HG03457 (cell line): ENCODE measurements around the gene FRMD4A.
"Not testable (repeated sequence)": the region's sequence is repeated elsewhere in the genome, so short reads cannot be mapped to it uniquely, and the experiment has no call there.

Experiments used
- ATAC-seq: cut with Tn5 transposase; IDR thresholded peaks from one replicate; pipeline ENCODE4 v1.9.1; 2021; ENCODE audit warnings: moderate number of reproducible peaks; ENCODE audit not compliant: unreplicated experiment

Gene FRMD4A

GRCh38 chr10:13715596-13715995 is 615.1 kb downstream of the FRMD4A start:
- ATAC-seq: not testable (repeated sequence)

- no peak for ATAC-seq
Observed at GRCh38 chr10:13715100-13715499, 615.6 kb downstream of the FRMD4A start.

DNA sequence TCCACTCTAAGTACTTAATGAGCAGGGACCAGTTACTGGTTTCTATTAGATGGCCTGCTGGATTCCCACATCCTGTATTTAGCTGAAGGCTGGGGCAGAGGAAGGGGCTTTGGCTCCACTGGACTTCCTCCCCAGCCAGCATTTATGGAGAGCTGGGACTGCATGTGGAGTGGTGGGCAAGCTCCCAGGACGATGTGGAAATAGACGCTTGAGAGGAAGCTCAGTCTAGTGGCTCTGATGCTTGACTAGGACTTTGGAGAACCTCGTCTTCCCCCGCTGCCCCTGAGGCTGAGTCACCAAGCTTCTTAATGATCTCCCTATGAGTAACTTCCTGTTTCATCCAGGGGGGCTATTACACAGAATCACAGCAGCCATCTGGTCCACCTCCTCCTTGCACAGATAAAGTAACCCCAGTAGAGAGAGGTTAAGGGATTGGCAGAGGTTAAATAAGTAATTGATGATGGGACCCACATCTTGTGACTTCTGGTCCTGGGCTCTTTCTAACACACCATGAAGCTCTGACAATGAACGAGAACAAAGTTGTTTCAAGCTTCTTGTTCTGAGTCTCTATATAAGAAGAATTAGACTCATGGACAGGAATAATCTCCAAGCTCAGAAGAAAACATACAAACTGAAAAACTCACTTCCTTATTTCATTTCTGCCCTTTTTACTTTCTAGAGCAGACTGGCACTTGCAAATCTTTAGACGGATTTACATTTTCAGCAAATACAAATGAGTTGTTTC is 617.7 kb downstream of the FRMD4A start:
- peak; percentile 60 for ATAC-seq

DNA sequence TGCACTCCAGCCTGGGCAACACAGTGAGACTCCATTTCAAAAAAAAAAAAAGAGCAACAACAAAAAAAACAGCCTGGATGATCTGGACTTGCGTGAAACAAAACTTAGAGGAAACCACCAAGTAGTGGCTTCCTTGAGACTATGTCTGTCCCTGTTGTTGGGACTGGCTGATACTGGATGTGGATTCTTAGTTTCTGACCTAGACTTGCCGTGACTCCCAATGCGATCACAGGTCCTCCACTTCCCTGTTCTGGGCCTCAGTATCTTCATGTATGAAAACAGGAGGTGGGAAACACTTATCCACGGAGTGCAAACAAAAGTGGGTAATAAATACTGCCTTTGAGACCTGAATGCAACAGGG is 618.3 kb downstream of the FRMD4A start:
- no peak for ATAC-seq

DNA sequence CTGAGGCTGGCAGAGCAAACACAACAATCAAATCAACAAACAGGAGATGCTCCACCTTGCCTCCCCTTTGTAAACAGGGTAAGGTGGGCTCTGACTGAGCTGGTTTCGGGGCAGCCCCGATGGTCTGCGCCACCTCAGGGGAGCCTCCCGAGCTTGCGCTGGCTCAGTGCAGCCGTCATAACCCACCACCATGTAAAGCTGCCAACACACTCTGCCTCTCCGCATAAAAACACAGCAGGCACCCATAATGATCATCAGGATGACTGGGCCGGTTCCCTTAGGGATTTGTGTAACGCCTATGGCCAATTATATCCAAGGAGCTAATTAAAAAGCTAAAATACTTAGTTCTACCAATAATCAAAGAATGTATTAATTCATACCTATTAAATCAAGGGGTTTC is 619.4 kb downstream of the FRMD4A start:
- ATAC-seq: no peak

DNA sequence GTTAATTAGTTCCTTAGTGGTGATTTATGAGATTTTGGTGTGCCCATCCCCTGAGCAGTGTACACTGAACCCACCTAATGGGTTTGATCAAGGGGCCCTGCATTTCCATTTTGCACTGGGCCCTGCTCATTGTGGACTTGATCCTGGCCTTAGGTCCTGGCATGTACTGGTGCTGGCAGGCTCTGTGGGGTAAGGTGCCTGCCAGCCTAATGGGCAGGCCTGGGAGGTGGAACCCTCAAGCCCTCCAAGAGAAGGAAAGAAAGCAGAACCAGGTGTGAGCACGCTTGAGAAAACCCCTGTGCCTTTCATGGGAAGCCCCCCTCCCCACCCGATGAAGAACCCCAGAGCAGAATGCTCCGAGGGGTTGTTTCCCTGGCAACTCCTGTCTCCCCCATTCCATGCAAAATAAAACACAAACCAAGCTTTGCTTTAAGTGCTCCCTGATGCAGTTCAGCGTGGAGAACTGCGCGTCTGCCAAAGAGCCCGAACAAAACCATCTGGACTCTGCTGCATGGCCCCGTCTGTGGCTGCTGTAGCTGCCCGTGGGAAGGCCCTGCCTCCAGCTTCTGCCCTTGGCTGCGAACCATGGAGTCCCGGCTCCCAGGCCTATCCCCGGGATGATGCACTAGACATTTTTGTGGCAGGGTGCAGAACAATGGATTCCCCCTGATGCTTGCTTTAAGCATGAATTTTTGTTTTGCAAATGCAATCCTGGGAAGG is 620.6 kb downstream of the FRMD4A start:
- no peak for ATAC-seq

GRCh38 chr10:13708256-13708990 is 622.3 kb downstream of the FRMD4A start:
- ATAC-seq: no peak

DNA sequence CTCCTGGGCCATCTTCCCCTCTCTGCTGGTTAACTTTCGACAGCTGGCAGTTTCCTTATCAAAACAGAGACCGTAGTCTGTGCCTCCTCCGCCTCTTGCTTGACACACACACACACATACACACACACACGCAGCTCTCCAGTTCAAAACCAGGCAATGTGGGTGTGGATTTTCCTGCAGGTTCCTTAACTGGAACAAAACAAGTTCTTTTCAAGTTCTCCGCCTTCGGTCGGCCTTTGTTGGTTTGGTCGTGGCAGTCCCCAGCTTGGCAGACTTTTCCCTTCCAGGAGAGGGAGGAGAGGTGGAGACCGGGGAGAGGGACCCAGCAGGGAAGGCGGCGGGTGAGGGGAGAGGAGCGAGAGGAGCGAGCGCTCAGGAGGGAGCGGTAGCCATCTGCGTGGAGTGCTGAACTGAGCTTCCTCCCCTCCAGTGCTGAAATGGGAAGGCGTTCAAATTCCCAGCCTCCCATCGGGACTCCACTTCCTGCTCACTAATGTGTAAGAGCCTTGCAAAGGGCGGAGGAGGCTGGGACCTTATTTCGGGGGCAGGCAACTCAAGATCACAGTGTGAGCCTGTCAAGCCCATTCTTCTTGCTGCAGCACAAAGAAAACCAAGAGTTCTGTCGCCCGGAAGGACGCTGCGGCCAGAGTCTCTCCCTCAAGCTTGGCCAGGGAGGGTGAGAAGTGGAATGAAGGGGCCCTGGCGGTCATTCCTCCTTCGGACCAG is 623.4 kb downstream of the FRMD4A start:
- no peak for ATAC-seq

DNA sequence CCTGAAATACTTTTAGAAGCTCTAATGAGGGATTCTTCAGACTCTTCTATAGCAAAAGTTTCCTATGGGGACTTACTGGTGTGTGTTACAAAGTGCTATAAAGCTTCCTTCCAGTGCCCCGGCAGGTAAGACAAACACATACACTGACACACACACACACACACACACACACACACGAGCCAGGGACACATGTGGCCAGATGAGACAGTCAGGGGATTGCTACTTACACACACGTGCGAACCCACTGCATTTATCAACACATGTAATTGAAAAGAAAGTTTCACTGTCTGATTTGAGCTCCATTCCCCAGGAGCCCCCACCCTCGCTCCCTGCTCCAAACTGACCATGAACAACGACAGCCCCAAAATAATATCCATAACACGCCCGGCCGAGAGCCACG is 624.1 kb downstream of the FRMD4A start:
- ATAC-seq: no peak

- ATAC-seq: no peak
Observed at GRCh38 chr10:13706175-13706574, 624.5 kb downstream of the FRMD4A start.

DNA sequence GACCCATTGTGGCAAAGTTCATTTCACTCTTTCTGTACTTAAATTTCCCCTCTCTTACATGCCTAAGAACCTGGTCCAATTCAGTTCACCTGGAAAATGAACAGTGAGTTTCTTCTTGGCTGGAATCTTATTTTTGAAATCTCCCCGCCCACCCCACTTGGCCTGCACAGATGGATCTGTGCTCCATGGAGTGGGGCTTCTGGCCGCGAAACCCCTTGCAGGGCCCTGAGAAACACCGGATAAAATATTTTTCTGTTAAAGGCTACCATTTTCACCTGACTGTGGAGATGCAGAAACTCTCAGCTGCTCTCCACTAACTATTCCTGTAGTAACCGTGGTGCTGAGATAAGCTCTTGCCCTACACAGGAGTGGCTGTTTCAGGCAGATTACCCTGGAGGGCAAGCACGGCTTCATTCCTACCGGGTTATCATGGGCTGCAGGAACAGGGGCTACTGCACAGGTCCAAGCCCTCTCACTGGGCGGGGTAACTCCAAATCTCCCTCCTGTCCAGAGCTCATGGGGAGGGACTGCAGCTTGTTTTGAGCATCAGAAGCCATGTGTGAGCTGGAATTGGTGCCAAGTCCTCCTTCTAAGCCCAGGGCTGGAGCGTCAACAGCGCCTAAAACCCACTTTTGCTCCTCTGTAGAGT is 625.1 kb downstream of the FRMD4A start:
- no peak for ATAC-seq

DNA sequence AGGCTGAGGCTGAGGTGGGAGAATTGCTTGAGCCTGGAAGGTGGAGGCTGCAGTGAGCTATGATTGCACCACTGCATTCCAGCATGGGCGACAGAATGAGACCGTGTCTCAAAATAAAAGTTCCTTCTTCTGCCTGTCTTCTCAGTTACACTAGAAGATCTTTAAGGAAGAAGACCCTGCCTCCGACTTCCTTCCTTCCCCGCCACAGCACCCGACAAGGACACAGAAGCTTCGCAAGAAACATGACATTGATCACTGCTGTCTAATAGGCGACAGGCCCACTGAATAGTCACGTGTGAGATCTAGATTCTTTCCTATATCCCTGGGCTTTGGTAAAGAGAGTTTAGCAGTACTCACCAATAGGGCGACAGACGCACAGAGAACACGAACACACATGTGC is 625.8 kb downstream of the FRMD4A start:
- no peak for ATAC-seq

DNA sequence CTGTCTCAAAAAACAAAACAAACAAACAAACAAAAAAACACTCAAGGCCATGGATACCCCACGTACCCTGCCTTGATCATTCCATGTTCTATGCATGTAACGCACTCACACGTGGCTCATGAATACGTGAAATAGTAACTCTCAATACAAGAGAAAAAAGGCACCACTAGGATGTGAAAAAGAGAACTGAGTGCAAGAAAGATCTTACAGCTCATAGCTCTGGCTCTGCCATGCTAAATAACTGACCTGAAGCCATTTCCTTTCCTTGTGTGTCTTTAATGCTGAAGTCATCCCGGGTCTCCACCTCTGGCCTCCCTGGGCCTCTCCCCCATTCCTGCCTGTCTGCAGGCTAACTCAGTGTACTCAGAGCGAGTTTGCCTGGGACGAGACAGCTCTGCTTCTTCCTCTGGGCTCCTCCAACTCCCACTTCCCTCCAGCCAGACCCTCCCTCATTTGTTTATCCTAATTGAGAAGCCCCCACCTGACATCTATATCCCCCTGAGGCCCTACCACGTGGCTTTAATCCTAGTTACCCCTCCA is 626.7 kb downstream of the FRMD4A start:
- no peak for ATAC-seq

DNA sequence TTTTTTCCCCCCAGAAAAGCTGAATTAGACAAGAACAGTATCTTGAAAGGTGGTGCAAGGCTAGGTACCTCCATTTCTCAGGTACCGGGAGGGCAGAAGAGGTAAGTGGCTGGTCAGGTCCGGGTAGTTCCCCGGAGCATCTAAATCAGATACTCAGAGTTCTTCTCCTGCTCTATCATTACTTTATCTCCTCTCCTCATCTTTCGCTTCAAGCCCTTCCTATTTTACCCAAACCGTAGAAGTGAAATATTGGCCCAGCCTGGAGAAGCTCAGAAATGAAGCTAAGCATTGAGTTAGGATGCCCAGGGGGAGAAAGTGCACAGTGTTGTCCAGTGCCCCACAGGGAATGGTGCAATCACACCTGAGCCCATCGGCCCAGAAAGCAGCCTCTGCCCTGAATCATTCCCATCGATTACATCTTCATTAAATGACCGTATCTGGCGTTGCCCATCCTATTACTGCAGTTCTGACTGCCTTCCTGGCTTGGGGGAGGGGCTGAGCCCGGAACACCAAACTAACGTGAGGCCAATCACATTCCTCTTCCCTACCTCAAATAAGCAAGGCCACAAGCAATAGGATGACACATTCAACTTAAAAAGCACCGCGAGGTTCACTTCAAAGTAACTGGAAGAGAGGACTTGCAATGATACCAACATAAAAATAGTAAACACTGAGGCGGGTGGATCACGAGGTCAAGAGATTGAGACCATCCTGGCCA is 627.5 kb downstream of the FRMD4A start:
- ATAC-seq: no peak

DNA sequence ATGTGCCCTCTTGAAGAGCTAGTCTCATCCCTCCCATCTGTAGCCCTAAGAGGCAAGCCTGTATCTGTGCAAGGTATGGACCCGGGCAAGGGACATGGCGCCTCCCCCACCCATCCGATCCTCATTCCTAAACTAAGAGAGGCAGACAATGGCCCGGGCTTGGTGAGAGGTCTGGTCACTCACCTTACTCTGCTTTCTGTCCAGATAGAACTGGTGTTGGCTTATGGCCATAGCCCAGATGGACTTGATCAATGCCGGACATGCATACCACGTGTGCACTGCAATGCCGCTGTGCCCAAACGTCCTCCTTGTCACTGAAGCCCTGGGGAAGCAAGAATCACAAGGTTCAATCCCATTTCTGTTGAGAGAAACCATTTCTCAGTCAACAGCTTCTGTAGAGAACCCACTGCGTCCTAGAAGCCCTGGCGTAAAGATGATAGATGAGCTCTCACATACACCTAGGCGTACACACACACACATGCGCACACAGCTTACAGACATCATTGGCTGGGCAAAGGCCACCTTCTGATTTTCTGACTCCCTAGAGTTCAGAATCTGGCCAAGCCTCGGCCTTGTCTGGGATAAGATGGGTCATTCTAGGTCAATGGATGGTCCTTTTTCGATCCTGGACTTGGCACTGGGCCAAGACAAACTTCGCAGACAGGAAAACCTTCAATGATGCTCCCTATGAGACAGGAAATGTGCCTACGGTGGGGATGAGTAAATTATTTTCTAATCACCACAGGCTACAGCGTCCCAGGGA is 629.4 kb downstream of the FRMD4A start:
- no peak for ATAC-seq

GRCh38 chr10:13700473-13701144 is 630.1 kb downstream of the FRMD4A start:
- ATAC-seq: no peak

GRCh38 chr10:13699216-13699615 is 631.5 kb downstream of the FRMD4A start:
- no peak for ATAC-seq

- no peak for ATAC-seq
Observed at GRCh38 chr10:13698217-13698616, 632.5 kb downstream of the FRMD4A start.

- no peak for ATAC-seq
Observed at GRCh38 chr10:13696071-13696470, 634.7 kb downstream of the FRMD4A start.
